Naive B cell (primary cell): ENCODE data around the gene LASP1. TPM values are rescaled to one million over a fixed set of nuclear protein-coding genes. Genes with fewer than 3 reads are reported as not detected.

Source experiments
- ATAC-seq, 2 donors: fragments of 150-1000 bp; cut with Tn5 transposase; 2 replicates each; pipeline ENCODE4 v1.10.0; 2021; ENCODE audit warnings: low read depth in 2 of 2, mild to moderate bottlenecking in 2 of 2, moderate library complexity in 2 of 2
- DNase-seq: peaks from one replicate; pipeline ENCODE4 v3.0.0; 2022
- H3K27ac Mint-ChIP-seq, 6 donors: one replicate each; pipeline ENCODE4 v1.8.0; 2020 to 2022; ENCODE audit warnings: mild to moderate bottlenecking in 6 of 6, mixed read lengths in 6 of 6, moderate library complexity in 5 of 6, inconsistent platforms in 2 of 6
- H3K27me3 Mint-ChIP-seq, 3 donors: one replicate each; pipeline ENCODE4 v1.8.0; 2021 to 2022; ENCODE audit warnings: mixed read lengths in 3 of 3, mild to moderate bottlenecking in 1 of 3
- H3K36me3 Mint-ChIP-seq, 2 donors: one replicate each; pipeline ENCODE4 v1.8.0; 2020 to 2022; ENCODE audit warnings: mixed read lengths in 2 of 2, inconsistent platforms in 1 of 2, mild to moderate bottlenecking in 1 of 2
- H3K4me1 Mint-ChIP-seq, 3 donors: one replicate each; pipeline ENCODE4 v1.8.0; 2020 to 2022; ENCODE audit warnings: mixed read lengths in 3 of 3, inconsistent platforms in 1 of 3, mild to moderate bottlenecking in 1 of 3, moderate library complexity in 1 of 3
- H3K4me3 Mint-ChIP-seq, 8 donors: one replicate each; pipeline ENCODE4 v1.8.0; 2020 to 2022; ENCODE audit warnings: mild to moderate bottlenecking in 8 of 8, mixed read lengths in 8 of 8, moderate library complexity in 8 of 8, inconsistent platforms in 2 of 8
- H3K9me3 Mint-ChIP-seq, 7 donors: one replicate each; pipeline ENCODE4 v1.8.0; 2020 to 2022; ENCODE audit warnings: mixed read lengths in 7 of 7, mild to moderate bottlenecking in 5 of 7, inconsistent platforms in 2 of 7, moderate library complexity in 1 of 7
- polyA plus RNA-seq, 6 donors: library from polyadenylated mRNA; unstranded; fragments of 300-500 nt; fragmentation: Illumina TruSeq; gene quantifications; one replicate each; pipeline ENCODE4 v1.2.3, GENCODE V29; 2021; ENCODE audit warnings: low read depth in 6 of 6

LASP1 gene
- polyA plus RNA-seq, 6 donors from 2014 or later = 28.4 to 47.4 (median 41.8) TPM

DNA sequence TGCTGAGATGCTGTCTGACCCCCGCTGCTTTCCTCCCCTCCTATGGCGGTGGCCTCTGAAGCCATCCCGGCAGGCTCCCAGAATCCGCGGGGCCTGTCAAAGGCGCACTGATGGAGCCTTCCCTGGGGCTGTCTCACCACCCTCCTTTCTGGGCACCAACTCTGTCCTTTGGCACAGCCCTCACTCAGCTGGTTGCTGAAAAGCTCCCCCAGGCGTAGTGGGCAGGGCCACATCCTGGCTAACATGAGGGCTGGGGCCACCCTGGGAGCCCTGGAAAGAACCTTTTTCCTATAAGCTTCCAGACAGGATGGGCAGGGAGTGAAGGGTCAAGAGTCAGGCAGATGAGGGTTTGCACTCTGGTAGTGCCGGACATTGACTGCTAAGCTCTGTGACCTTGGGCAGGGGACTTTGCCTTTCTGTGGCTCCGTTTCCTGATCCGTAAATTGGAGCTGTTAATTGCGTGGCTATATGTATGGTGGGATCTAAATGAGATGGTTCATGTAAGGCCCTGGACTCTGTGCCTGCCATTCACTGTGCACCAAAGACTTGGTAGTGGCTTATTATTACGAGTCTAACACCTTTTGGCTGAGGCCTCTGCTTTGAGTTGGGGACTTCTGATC is 27.9 kb downstream of the LASP1 start:
- DNase-seq (no peak), ATAC-seq (no peak)
- no peaks in the 10 kb centered on the region for H3K36me3 Mint-ChIP-seq
- H3K4me1 Mint-ChIP-seq = peaks cover 27 to 46% (median 40%) of the 10 kb centered on the region in 3 donors
- no peaks in the 10 kb centered on the region for H3K27me3 Mint-ChIP-seq
- H3K9me3 Mint-ChIP-seq = no peaks in the 10 kb centered on the region
- peak overlapping the region; percentile 97 to 99 (median 98) for H3K27ac Mint-ChIP-seq
- peak overlapping the region in 6 of 8 donors; percentile 83 to 96 (median 86) for H3K4me3 Mint-ChIP-seq

DNA sequence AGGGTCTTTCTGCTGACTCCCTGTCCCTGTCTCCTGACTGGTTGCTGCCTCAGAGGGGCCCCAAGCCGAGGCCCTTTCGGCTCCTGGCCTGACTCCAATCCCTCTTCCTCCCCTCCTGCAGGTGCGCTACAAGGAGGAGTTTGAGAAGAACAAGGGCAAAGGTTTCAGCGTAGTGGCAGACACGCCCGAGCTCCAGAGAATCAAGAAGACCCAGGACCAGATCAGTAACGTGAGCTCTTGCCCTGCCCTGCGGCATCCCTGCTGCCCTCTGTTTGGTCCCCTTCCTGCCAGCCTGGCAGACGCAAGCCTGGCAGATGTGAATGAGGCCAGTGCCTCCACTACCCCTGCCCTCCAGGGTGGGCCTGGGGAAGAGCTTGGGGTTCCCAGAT is 28.4 kb downstream of the LASP1 start:
- no peaks in the 10 kb centered on the region for H3K27me3 Mint-ChIP-seq
- H3K36me3 Mint-ChIP-seq = no peaks in the 10 kb centered on the region
- H3K27ac Mint-ChIP-seq = peak overlapping the region; percentile 97 to 99 (median 98)
- peak overlapping the region; percentile 18 to 96 (median 86) for H3K4me3 Mint-ChIP-seq
- no peaks in the 10 kb centered on the region for H3K9me3 Mint-ChIP-seq
- H3K4me1 Mint-ChIP-seq = peaks cover 26 to 49% (median 38%) of the 10 kb centered on the region in 3 donors
- ATAC-seq (peak; percentile 3 to 6), DNase-seq (no peak)

DNA sequence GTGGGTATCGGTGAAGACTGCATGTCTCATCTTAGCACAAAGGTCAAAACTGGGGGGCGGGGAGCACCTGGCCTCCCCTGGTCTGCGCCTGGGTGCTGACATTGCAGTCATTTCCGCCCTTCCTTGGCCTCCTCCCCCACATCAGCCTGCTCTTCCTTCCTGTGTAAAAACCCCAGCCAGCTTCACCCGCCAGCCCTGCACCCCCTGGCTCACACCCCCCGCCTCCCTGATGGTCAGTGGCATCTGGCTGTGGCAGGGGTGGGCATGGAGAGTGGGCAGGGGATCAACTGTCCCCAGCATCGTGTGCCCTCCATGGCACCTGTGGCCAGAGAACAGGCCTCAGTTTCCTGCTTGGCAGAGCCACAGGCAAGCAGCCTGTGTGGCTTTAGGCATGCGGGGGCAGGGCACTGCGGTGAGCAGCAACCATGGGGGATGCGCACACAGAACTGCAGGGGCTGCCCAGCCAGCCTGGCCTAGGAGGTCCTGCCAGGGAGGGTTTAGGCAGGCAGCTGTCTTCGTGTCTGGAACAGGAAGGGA is 29.0 kb downstream of the LASP1 start:
- DNase-seq = peak; percentile 81
- peak; percentile 95 for ATAC-seq
- H3K4me1 Mint-ChIP-seq = peaks cover 26 to 54% (median 36%) of the 10 kb centered on the region in 3 donors
- H3K36me3 Mint-ChIP-seq = no peaks in the 10 kb centered on the region
- H3K4me3 Mint-ChIP-seq = peak overlapping the region; percentile 18 to 96 (median 86)
- no peaks in the 10 kb centered on the region for H3K27me3 Mint-ChIP-seq
- peak overlapping the region; percentile 97 to 99 (median 98) for H3K27ac Mint-ChIP-seq
- no peaks in the 10 kb centered on the region for H3K9me3 Mint-ChIP-seq

DNA sequence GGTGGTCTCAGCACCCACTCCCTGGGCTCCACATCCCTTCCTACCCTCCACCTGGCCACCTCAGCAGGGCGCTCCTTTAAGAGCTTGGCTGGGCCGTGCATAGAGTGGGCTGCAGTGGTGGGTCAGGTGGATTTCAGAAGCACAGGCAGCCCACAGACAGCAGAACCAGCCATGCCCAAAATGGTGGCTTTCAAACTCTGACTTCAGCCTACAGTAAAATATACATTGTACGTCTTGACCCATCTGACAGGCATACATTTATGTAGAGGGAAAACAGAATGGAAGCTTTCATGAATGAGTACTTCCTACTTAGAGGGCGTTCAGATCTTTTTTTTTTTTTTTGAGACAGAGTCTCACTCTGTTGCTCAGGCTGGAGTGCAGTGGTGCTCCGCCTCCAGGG is 29.6 kb downstream of the LASP1 start:
- H3K27ac Mint-ChIP-seq = peak overlapping the region; percentile 93 to 99 (median 98)
- no peaks in the 10 kb centered on the region for H3K36me3 Mint-ChIP-seq
- H3K4me1 Mint-ChIP-seq = peaks cover 26 to 60% (median 31%) of the 10 kb centered on the region in 3 donors
- H3K4me3 Mint-ChIP-seq = peak overlapping the region; percentile 18 to 96 (median 86)
- H3K27me3 Mint-ChIP-seq = no peaks in the 10 kb centered on the region
- DNase-seq (no peak), ATAC-seq (peak in 1 of 2 donors; percentile 2)
- no peaks in the 10 kb centered on the region for H3K9me3 Mint-ChIP-seq

DNA sequence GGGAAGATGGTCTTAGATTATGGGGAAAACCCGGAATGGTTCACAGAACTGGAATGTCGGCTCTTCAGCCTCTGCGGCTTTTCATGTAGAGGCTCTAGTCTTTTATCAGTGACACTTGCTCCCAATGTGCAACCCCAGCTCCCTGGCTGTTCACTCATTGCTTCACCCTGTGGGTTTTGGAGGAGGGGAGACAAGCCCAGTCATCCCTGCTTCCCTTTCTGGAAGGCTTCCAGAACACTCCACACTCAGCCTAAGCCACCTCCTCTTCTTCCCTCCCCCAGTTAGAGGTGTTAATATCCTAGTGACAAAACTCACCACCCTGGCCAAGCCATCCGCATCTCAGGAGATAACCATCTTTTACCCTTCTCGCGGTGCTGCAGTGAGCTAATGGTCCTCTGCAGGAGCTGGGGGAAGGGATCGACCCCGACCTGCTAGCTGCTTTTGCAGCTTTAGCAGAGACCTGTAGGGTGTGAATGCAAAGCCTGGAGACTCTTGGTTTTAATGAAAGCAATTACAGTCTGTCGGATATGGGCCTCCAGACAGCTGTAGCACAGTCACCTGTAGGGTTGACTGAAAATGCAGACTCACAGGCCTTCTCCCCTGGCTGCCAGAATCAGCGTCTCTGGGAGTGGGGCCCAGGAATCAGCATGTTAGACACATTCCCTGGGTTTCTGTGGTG is 31.3 kb downstream of the LASP1 start:
- peaks cover 30 to 73% (median 33%) of the 10 kb centered on the region in 3 donors for H3K4me1 Mint-ChIP-seq

DNA sequence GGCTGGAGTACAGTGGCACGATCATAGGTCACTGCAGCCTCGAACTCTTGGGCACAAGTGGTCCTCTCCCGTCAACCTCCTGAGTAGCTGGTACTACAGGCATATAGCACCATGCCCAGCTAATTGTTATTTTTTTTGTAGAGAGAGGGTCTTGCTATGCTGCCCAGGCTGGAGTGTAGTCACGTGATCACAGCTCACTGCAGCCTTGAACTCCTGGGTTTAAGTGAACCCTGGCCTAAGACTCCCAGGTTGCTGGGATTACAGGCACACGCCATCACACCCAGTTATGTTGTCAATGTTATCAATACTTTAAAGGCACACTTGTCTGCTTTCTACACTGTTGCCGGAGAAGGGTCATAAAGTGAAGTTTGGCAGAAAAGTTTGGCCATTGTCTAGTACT is 33.5 kb downstream of the LASP1 start:
- peak overlapping the region in 2 of 6 donors; percentile 10 to 62 for H3K27ac Mint-ChIP-seq
- H3K4me3 Mint-ChIP-seq = no peak overlapping the region
- H3K36me3 Mint-ChIP-seq = no peaks in the 10 kb centered on the region

More for the DNA sequence above, 31.3 kb downstream of the LASP1 start:
- H3K36me3 Mint-ChIP-seq = no peaks in the 10 kb centered on the region
- DNase-seq = no peak
- H3K4me3 Mint-ChIP-seq = peak overlapping the region in 2 of 8 donors; percentile 24 to 51
- ATAC-seq = no peak
- peak overlapping the region in 4 of 6 donors; percentile 33 to 98 (median 72) for H3K27ac Mint-ChIP-seq
- H3K9me3 Mint-ChIP-seq = no peaks in the 10 kb centered on the region
- no peaks in the 10 kb centered on the region for H3K27me3 Mint-ChIP-seq

DNA sequence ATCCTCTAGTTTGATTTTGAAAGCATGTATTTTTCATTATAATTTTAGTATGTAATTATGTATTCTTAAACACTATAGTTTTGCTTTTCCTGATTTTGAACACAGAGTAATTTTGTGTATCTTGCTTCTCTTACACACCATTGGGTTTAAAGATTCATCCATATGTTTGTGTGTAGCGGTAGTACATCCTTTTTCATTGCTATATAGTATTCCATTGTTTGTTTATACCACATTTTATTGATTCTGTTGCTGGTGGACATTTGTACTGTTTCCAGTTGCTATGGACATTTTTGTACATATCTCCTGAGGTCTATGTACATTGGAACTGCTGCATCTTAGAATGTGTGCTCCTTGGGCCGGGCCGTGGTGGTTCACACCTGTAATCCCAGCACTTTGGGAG is 35.0 kb downstream of the LASP1 start:
- ATAC-seq = no peak
- no peaks in the 10 kb centered on the region for H3K36me3 Mint-ChIP-seq

More for the DNA sequence above, 33.5 kb downstream of the LASP1 start:
- no peak for DNase-seq
- H3K9me3 Mint-ChIP-seq = no peaks in the 10 kb centered on the region
- no peak for ATAC-seq
- H3K4me1 Mint-ChIP-seq = peaks cover 27 to 67% (median 35%) of the 10 kb centered on the region in 3 donors
- H3K27me3 Mint-ChIP-seq = no peaks in the 10 kb centered on the region

DNA sequence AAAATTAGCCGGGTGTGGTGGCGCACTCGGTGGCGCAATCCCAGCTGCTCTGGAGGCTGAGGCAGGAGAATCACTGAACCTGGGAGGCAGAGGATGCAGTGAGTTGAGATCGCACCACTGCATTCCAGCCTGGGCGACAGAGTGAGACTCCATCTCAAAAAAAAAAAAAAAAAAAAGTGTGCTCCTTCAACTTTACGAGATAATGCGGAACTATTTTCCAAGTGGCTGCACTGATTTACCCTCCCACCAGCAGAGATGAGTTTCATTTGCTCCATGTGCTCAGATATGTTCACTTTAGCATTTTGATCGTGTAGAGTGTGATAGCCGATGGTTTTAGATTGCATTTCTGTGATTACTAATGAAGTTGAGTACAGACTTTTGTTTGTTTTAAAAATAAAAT is 35.5 kb downstream of the LASP1 start:
- H3K4me3 Mint-ChIP-seq = peak overlapping the region in 6 of 8 donors; percentile 33 to 81 (median 62)
- no peaks in the 10 kb centered on the region for H3K36me3 Mint-ChIP-seq
- peaks cover 24 to 49% (median 26%) of the 10 kb centered on the region in 3 donors for H3K4me1 Mint-ChIP-seq
- H3K9me3 Mint-ChIP-seq = no peaks in the 10 kb centered on the region
- DNase-seq (peak; percentile 26), ATAC-seq (peak; percentile 72)
- no peaks in the 10 kb centered on the region for H3K27me3 Mint-ChIP-seq
- H3K27ac Mint-ChIP-seq = peak overlapping the region; percentile 26 to 87 (median 50)

More for the DNA sequence above, 35.0 kb downstream of the LASP1 start:
- Mint-ChIP-seq H3K27ac (peak overlapping the region in 3 of 6 donors; percentile 26 to 61 (median 47)), H3K4me1 (peaks cover 24 to 52% (median 26%) of the 10 kb centered on the region in 3 donors), H3K27me3 (no peaks in the 10 kb centered on the region), H3K9me3 (no peaks in the 10 kb centered on the region), H3K4me3 (peak overlapping the region in 2 of 8 donors; percentile 57 to 66)
- no peak for DNase-seq

DNA sequence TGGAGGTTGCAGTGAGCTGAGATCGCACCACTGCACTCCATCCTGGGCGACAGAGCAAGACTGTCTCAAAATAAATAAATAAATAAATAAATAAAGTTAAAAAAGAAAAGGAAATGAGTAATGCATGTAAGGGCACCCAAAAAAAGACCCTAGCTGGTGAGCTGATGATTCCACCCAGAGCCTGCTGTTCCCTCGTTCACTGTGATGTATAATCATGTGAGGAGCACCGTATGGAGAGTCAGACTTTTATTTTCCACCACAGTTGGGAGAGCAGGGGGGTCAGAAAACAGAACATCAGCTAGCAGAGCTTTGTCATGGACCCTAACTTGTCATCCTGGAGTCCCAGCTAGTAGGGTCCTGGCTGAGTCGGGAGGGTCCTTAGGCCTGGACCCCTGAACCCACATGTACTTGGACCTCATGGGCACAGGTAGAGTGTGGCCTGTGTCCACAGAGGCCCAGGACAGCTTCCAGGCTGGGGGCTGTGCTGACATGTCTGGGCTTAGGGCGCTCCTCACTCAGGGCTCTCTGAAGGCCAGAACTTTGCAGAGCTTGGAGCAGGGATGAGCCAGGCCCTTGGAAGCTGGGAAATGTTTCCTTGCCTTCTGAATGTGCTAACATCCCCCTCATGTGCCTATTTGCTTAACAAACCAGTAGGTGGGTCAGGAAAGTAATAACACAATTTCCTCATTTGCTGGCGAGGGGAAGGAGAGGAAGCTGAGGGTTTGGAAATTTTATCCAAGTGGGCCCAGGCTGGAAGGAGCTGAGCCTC is 36.8 kb downstream of the LASP1 start:
- no peaks in the 10 kb centered on the region for H3K9me3 Mint-ChIP-seq
- ATAC-seq = no peak
- no peaks in the 10 kb centered on the region for H3K36me3 Mint-ChIP-seq
- no peak for DNase-seq
- peaks cover 22 to 44% (median 24%) of the 10 kb centered on the region in 3 donors for H3K4me1 Mint-ChIP-seq
- peak overlapping the region in 2 of 6 donors; percentile 26 to 86 for H3K27ac Mint-ChIP-seq
- H3K27me3 Mint-ChIP-seq = no peaks in the 10 kb centered on the region
- H3K4me3 Mint-ChIP-seq = peak overlapping the region in 1 of 8 donors; percentile 66

DNA sequence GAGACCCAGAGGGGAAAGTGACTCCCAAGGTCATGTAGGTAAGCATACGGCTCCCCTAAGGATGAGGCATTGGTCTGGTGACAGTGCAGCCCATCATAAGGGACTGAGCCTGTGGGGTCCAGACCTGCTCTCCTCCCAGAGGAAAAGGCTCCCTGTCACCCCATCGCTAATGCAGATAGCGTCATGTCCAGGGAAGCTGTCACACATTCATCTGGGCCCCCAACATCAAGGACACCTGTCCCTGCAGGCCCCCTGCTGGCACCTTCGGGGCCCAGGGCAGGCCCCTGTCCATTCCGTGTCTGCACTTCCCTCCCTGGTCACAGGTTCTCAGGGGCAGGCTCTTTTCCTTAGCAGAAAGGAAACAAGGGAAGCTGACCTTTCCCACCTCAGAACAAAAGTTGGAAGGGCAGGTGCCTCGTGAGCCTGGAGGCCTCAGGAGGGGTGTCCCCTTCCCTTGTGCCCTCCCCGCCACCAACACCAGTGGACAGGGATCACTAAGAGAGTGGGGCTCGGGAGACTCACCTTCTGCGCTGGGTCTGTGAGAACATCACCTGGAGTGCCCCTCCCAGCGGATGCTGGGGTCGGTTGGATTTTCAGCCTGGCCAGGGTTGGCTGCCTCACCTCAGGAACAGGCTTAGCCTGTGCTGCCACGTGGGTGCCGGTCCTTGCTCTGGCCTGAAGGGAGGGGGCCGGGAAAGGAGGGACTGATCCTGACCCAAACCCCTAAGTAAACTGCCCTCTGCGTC is 38.2 kb downstream of the LASP1 start:
- Mint-ChIP-seq H3K9me3 (no peaks in the 10 kb centered on the region), H3K27me3 (no peaks in the 10 kb centered on the region), H3K36me3 (no peaks in the 10 kb centered on the region), H3K4me3 (no peak overlapping the region), H3K27ac (peak overlapping the region in 2 of 6 donors; percentile 43 to 75), H3K4me1 (peaks cover 22 to 38% (median 30%) of the 10 kb centered on the region in 3 donors)
- DNase-seq = no peak
- no peak for ATAC-seq

DNA sequence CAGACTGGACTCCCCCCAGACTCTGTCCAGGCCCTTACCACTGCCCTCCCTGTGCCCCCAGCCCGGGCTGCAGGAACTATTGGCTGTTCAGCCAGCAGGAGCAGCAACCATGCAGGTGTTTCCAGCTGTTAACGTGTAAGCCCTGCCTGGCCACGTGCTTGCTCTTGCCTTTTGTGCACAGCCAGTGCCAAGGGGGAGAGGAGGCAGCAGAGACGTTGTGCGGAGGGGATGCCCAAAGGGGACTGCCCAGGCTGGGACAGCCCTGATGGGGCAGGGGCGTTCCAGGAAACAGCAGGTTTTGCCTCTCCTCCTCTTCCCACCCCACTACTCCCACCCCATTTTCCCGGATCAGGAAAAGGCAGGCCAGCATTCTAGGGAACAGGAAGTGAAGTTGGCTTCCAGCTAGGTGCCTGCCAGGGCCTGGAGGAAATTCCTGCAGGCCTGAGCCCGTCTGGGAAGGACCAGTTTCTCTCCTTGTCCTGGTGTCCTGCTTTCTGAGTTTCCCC is 38.9 kb downstream of the LASP1 start:
- DNase-seq (no peak), ATAC-seq (peak; percentile 34 to 37)
- Mint-ChIP-seq H3K4me3 (peak overlapping the region in 1 of 8 donors; percentile 2), H3K27ac (peak overlapping the region in 2 of 6 donors; percentile 16 to 42), H3K27me3 (no peaks in the 10 kb centered on the region), H3K4me1 (peaks cover 22 to 33% (median 30%) of the 10 kb centered on the region in 3 donors), H3K9me3 (no peaks in the 10 kb centered on the region), H3K36me3 (no peaks in the 10 kb centered on the region)

DNA sequence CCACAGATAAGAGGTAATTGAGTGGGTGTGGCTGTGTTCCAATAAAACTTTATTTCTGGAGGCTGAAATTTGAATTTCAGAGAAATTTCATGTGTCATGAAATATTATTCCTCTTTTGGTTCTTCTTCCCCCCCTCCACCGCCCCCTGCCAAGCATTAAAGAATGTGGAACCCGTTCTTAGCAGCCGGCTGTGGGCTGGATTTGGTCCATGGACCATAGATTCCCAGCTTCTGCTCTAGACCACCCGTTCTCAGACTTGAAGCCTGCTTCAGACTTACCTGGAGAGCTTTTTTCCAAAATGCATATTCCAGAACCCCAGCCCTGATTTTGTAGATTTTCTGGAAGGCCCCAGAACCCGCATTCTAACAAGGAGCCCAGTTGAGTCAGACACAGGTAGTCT is 40.5 kb downstream of the LASP1 start:
- peaks cover 21 to 30% (median 26%) of the 10 kb centered on the region in 3 donors for H3K4me1 Mint-ChIP-seq
- DNase-seq (no peak), ATAC-seq (no peak)
- H3K27me3 Mint-ChIP-seq = no peaks in the 10 kb centered on the region
- no peaks in the 10 kb centered on the region for H3K36me3 Mint-ChIP-seq
- H3K9me3 Mint-ChIP-seq = no peaks in the 10 kb centered on the region
- H3K4me3 Mint-ChIP-seq = no peak overlapping the region
- H3K27ac Mint-ChIP-seq = peak overlapping the region in 1 of 6 donors; percentile 10
